Activated CD4-positive, alpha-beta T cell treated with anti-CD3 and anti-CD28 coated beads, Interleukin-2, amount 10 ng/mL, durations not matched to agents 24 days and 14 days (primary cell): ENCODE data around the gene SPIC. TPM values are rescaled to one million over a fixed set of nuclear protein-coding genes. Genes with fewer than 3 reads are reported as not detected.

Experiments used
- DNase-seq: peaks from one replicate; pipeline ENCODE4 v3.0.0; 2022
- H3K27ac Mint-ChIP-seq: one replicate; pipeline ENCODE4 v1.8.0; 2022; ENCODE audit warnings: mild to moderate bottlenecking, mixed read lengths
- H3K27me3 Mint-ChIP-seq: one replicate; pipeline ENCODE4 v1.8.0; 2022; ENCODE audit warnings: mixed read lengths
- H3K36me3 Mint-ChIP-seq: one replicate; pipeline ENCODE4 v1.8.0; 2022; ENCODE audit warnings: low read depth, mild to moderate bottlenecking, mixed read lengths
- H3K4me1 Mint-ChIP-seq: one replicate; pipeline ENCODE4 v1.8.0; 2021; ENCODE audit warnings: mixed read lengths
- H3K4me3 Mint-ChIP-seq: one replicate; pipeline ENCODE4 v1.8.0; 2022; ENCODE audit warnings: mild to moderate bottlenecking, moderate library complexity, mixed read lengths
- H3K9me3 Mint-ChIP-seq: one replicate; pipeline ENCODE4 v1.8.0; 2021; ENCODE audit warnings: mixed read lengths
- intact Hi-C: fragments of 100-400 bp; cut with micrococcal nuclease; formaldehyde crosslinking; loops from one replicate; pipeline ENCODE4 v1.15.1; 2023
- total RNA-seq: library from RNA; stranded (reverse); gene quantifications from 2 replicates; pipeline ENCODE4 v1.2.3, GENCODE V29; 2022

Gene SPIC
- total RNA-seq, 1 donor from 2014 or later = not detected

DNA sequence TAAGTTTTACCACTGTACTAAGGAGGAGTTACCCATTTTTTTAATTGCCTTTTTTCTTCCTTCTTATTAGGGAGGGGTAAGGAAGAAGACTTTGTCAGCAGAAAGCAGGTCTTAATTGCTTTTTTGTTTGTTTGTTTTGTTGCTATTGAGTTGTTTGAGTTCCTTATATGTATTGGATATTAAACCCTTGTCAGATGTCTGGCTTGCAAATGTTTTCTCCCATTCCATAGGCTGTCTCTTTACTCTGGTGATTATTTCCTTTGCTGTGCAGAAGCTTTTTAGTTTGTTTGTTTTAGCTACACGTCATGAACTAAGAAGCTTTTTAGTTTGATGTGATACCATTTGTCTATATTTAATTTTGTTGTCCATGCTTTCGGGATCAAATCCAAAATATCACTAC lies 13.3 kb downstream of the SPIC start:
- intact Hi-C loops = no loop called here
- no peaks in the 10 kb centered on the region for H3K36me3 Mint-ChIP-seq
- no peak overlapping the region for H3K4me3 Mint-ChIP-seq
- H3K9me3 Mint-ChIP-seq = no peaks in the 10 kb centered on the region
- no peaks in the 10 kb centered on the region for H3K4me1 Mint-ChIP-seq
- peaks cover 3% of the 10 kb centered on the region for H3K27me3 Mint-ChIP-seq
- no peak for DNase-seq
- no peak overlapping the region for H3K27ac Mint-ChIP-seq

GRCh38 chr12:101490286-101490920 lies 15.3 kb downstream of the SPIC start:
- H3K9me3 Mint-ChIP-seq = no peaks in the 10 kb centered on the region
- peaks cover 3% of the 10 kb centered on the region for H3K27me3 Mint-ChIP-seq
- H3K4me1 Mint-ChIP-seq = no peaks in the 10 kb centered on the region
- intact Hi-C loops = loop anchor here (10.0 kb wide), 1 partner anchor 1136 kb away; the partner anchor contains the start of gene SLC17A8
- no peak for DNase-seq
- H3K27ac Mint-ChIP-seq = no peak overlapping the region
- no peaks in the 10 kb centered on the region for H3K36me3 Mint-ChIP-seq
- H3K4me3 Mint-ChIP-seq = no peak overlapping the region

GRCh38 chr12:101491329-101491728 lies 16.2 kb downstream of the SPIC start:
- H3K27ac Mint-ChIP-seq = no peak overlapping the region
- H3K36me3 Mint-ChIP-seq = no peaks in the 10 kb centered on the region
- H3K4me1 Mint-ChIP-seq = no peaks in the 10 kb centered on the region
- intact Hi-C loops = loop anchor here (10.0 kb wide), 1 partner anchor 1137 kb away; the partner anchor contains the start of gene SLC17A8
- H3K4me3 Mint-ChIP-seq = no peak overlapping the region
- DNase-seq = no peak
- peaks cover 3% of the 10 kb centered on the region for H3K27me3 Mint-ChIP-seq
- no peaks in the 10 kb centered on the region for H3K9me3 Mint-ChIP-seq

- intact Hi-C loops = loop anchor here (10.0 kb wide), 1 partner anchor 1139 kb away; the partner anchor contains the start of gene SLC17A8
- Mint-ChIP-seq H3K9me3 (no peaks in the 10 kb centered on the region), H3K36me3 (no peaks in the 10 kb centered on the region), H3K4me3 (no peak overlapping the region), H3K27me3 (peaks cover 3% of the 10 kb centered on the region), H3K27ac (no peak overlapping the region), H3K4me1 (no peaks in the 10 kb centered on the region)
- DNase-seq = no peak
These were observed 18.4 kb downstream of the SPIC start for GRCh38 chr12:101493556-101493955.

GRCh38 chr12:101498252-101498651 lies 23.1 kb downstream of the SPIC start:
- Mint-ChIP-seq H3K27ac (no peak overlapping the region), H3K9me3 (no peaks in the 10 kb centered on the region), H3K4me1 (no peaks in the 10 kb centered on the region), H3K27me3 (peaks cover 2% of the 10 kb centered on the region), H3K4me3 (no peak overlapping the region), H3K36me3 (no peaks in the 10 kb centered on the region)
- intact Hi-C loops = loop anchor here (10.0 kb wide), 1 partner anchor 1143 kb away; the partner anchor contains the start of gene SLC17A8
- no peak for DNase-seq

DNA sequence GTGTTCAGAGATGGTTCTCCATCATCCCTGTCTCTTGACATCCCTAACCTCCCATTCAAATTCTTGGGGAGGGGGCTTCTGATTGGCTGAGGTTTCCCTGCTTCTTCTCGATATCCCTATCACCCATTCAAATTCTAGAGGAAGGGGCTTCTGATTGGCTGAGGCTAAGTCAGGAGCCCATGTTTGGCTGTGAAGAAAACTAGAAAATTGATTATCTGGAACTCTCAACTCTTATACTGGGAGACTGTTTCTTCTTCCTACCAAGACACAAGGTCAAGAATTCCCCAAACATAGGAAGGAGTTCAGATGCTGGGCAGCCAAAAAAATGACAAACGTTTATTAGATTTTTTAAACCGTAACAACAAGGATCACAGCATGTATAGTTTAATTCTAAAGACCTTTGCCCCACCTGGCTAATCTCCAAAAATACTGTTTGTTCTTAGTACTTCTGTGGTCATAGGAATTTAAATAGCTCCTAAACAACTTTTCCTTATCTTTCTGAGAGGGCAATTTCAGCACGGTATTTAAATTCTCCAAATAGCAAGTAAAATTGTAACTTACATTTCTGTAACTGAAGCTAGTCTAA lies 26.4 kb downstream of the SPIC start:
- Mint-ChIP-seq H3K36me3 (no peaks in the 10 kb centered on the region), H3K4me1 (no peaks in the 10 kb centered on the region), H3K9me3 (no peaks in the 10 kb centered on the region), H3K27me3 (peaks cover 3% of the 10 kb centered on the region), H3K4me3 (no peak overlapping the region), H3K27ac (no peak overlapping the region)
- intact Hi-C loops = no loop called here
- DNase-seq = no peak

GRCh38 chr12:101521136-101521535 lies 46.0 kb downstream of the SPIC start:
- no peaks in the 10 kb centered on the region for H3K27me3 Mint-ChIP-seq
- H3K36me3 Mint-ChIP-seq = no peaks in the 10 kb centered on the region
- no peaks in the 10 kb centered on the region for H3K9me3 Mint-ChIP-seq
- H3K27ac Mint-ChIP-seq = no peak overlapping the region
- intact Hi-C loops = no loop called here
- no peak for DNase-seq
- H3K4me1 Mint-ChIP-seq = no peaks in the 10 kb centered on the region
- H3K4me3 Mint-ChIP-seq = no peak overlapping the region

DNA sequence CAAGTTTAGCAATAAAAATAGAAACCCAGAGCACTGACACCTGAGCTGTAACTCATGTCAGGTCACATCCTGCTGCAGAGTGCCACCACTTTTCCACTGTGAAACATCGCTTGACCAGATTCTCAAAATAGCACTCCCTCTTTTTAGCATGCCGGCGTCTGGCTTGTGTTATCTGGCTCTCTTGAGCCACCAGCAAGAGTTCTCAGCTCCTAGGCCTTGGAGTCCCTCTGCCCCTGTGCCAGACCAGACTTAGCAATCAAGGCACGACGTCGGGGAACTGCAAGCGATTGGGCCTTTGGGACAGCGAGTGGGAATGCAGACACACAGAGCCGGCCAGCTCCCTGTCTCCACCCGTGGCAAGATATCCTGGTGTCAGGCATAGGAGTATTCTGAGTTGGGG lies 52.5 kb downstream of the SPIC start:
- DNase-seq = no peak
- Mint-ChIP-seq H3K4me3 (no peak overlapping the region), H3K36me3 (no peaks in the 10 kb centered on the region), H3K9me3 (no peaks in the 10 kb centered on the region), H3K4me1 (no peaks in the 10 kb centered on the region), H3K27ac (no peak overlapping the region), H3K27me3 (no peaks in the 10 kb centered on the region)
- intact Hi-C loops = no loop called here

DNA sequence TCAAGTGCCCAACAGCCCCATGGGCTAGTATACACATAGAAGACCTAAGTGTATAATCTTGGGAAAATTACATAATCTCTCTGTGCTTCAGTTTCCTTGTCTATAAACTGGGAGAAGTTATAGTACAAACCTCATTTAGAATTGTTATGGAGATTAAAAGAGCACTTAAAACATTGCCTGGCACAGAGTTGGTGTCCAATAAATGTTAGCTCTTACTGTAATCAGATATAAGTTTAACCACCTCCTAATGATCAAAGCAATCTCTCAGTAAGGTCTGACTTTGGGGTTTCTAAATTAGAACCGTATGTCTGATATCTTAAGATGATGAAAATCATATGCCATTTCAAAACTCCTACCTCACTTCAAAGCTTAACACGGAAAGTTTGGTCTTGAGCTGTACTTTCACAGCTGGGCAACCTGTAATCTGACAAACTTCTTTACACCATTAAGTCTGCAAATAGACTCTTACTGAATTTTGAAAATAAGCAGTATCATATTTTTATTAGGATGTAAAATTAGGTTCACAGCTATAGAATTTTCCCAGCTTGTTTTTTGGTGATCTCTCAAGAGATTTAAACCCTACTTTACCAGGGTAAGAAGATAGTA lies 61.0 kb downstream of the SPIC start:
- DNase-seq = no peak
- no peaks in the 10 kb centered on the region for H3K9me3 Mint-ChIP-seq
- H3K27me3 Mint-ChIP-seq = peaks cover 2% of the 10 kb centered on the region
- H3K4me3 Mint-ChIP-seq = no peak overlapping the region
- no peaks in the 10 kb centered on the region for H3K4me1 Mint-ChIP-seq
- no peak overlapping the region for H3K27ac Mint-ChIP-seq
- intact Hi-C loops = no loop called here
- H3K36me3 Mint-ChIP-seq = no peaks in the 10 kb centered on the region

Other genes with a start within 250 kb of the SPIC start
- gene UTP20, start 195.2 kb upstream of the SPIC start, total RNA-seq = 46.4 and 47.4 TPM in 2 replicates
- 77.6 and 85.4 TPM in 2 replicates for gene ARL1, start 67.6 kb upstream of the SPIC start, total RNA-seq
- gene MYBPC1, start 119.6 kb downstream of the SPIC start, total RNA-seq = not detected in 2 replicates
- 13.9 and 15.3 TPM in 2 replicates for gene CHPT1, start 222.3 kb downstream of the SPIC start, total RNA-seq